Gastrocnemius medialis (tissue), 4 donors: ENCODE results near the gene MND1. TPM values are rescaled to one million over a fixed set of nuclear protein-coding genes. Genes with fewer than 3 reads are reported as not detected.

Experiments used
- ATAC-seq, 2 donors: fragments of 150-250 bp; one replicate each; pipeline ENCODE4 v1.9.1; 2016
- DNase-seq, 2 donors: peaks; one replicate each; pipeline ENCODE4 v3.0.0-alpha.2; 2019
- H3K27ac ChIP-seq, 4 donors: fragments of 200-600 bp; sonication (generic); 1 replicate in 1 of 4; 2 replicates in 3 of 4; pipeline ENCODE4 v1.5.1; 2016 to 2018; ENCODE audit warnings: mild to moderate bottlenecking in 2 of 4, moderate library complexity in 1 of 4
- H3K27me3 ChIP-seq, 3 donors: fragments of 200-600 bp; sonication (generic) in 2 of 3; 1 replicate in 1 of 3; 2 replicates in 2 of 3; pipeline versions ENCODE4 v1.5.1 to v1.6.0; 2016 to 2019; ENCODE audit warnings: mild to moderate bottlenecking in 1 of 3, moderate library complexity in 1 of 3
- H3K36me3 ChIP-seq, 2 donors: fragments of 200-600 bp; sonication (generic) in 1 of 2; one replicate each; pipeline ENCODE4 v1.5.1; 2017 to 2018
- H3K4me1 ChIP-seq, 2 donors: fragments of 200-600 bp; sonication (generic) in 1 of 2; one replicate each; pipeline ENCODE4 v1.5.1; 2016 to 2017; ENCODE audit warnings: mild to moderate bottlenecking in 2 of 2
- H3K4me3 ChIP-seq, 4 donors: fragments of 200-600 bp; sonication (generic) in 3 of 4; 1 replicate in 1 of 4; 2 replicates in 3 of 4; pipeline ENCODE4 v1.5.1; 2016 to 2019; ENCODE audit warnings: mild to moderate bottlenecking in 2 of 4
- H3K9me3 ChIP-seq, 3 donors: fragments of 200-600 bp; sonication (generic) in 2 of 3; 1 replicate in 1 of 3; 2 replicates in 2 of 3; pipeline ENCODE4 v1.5.1; 2016 to 2019
- CTCF ChIP-seq, 5 experiments: fragments of 450-650 bp in 3 of 5; fragments of 200-600 bp in 2 of 5; sonication (generic) in 2 of 5; IDR thresholded peaks in 4 of 5; conservative IDR thresholded peaks in 1 of 5; 1 replicate in 4 of 5; 2 replicates in 1 of 5; pipeline ENCODE4 v1.5.1; 2016 to 2019; ENCODE audit warnings: antibody characterized with exemption in 5 of 5, mild to moderate bottlenecking in 3 of 5, moderate library complexity in 3 of 5
- POLR2A ChIP-seq, 2 donors: fragments of 450-650 bp; IDR thresholded peaks; one replicate each; pipeline ENCODE4 v1.6.1; 2017; ENCODE audit warnings: antibody characterized with exemption in 2 of 2, mild to moderate bottlenecking in 2 of 2, moderate library complexity in 2 of 2
- in situ Hi-C, 4 donors: fragments of 200-750 bp; cut with MboI; loops; one replicate each; pipeline versions ENCODE4 v1.15.0 to v1.8.0; 2017; ENCODE audit warnings: low sequenced_read_pairs in 4 of 4
- intact Hi-C: fragments of 100-400 bp; cut with DNase I; formaldehyde crosslinking; loops from one replicate; pipeline ENCODE4 v1.15.1; 2023; ENCODE audit warnings: low total_unique reads
- total RNA-seq, 4 donors: library from RNA; depleted of rRNA; stranded (reverse); fragments of >200 nt; gene quantifications; one replicate each; pipeline versions ENCODE4 v1.1.0 to v1.2.3, GENCODE V29; 2016

The MND1 gene
- total RNA-seq, 4 donors from 2014 or later, result 1.6 TPM; not detected in 3

GRCh38 chr4:153310793-153311192, 33.7 kb upstream of the MND1 start:
- no peaks in the 10 kb centered on the region for H3K4me1 ChIP-seq
- in situ Hi-C loops (loop anchor here in 1 of 4 donors (25.0 kb wide), 1 partner anchor 98 kb away; the partner anchor contains the start of gene TRIM2), intact Hi-C loops (no loop called here)
- no peaks in the 10 kb centered on the region for H3K36me3 ChIP-seq
- H3K27me3 ChIP-seq, result no peaks in the 10 kb centered on the region
- ATAC-seq (no peak), DNase-seq (no peak)
- H3K27ac ChIP-seq, result no peak overlapping the region
- TF ChIP-seq CTCF (IDR thresholded peaks at IDR 0.05 in 4 of 5, conservative IDR thresholded peaks at IDR 0.05 in 1 of 5) (no peak), POLR2A (IDR thresholded peaks at IDR 0.05) (no peak)
- H3K9me3 ChIP-seq, result no peaks in the 10 kb centered on the region
- H3K4me3 ChIP-seq, result no peak overlapping the region

GRCh38 chr4:153314915-153315314, 29.6 kb upstream of the MND1 start:
- no peak overlapping the region for H3K4me3 ChIP-seq
- H3K27me3 ChIP-seq, result no peaks in the 10 kb centered on the region
- no peak for TF ChIP-seq CTCF (IDR thresholded peaks at IDR 0.05 in 4 of 5, conservative IDR thresholded peaks at IDR 0.05 in 1 of 5)
- TF ChIP-seq POLR2A (IDR thresholded peaks at IDR 0.05), result no peak
- H3K9me3 ChIP-seq, result no peaks in the 10 kb centered on the region
- in situ Hi-C loops, result loop anchor here in 2 of 4 donors (5.0 to 25.0 kb wide), 2 partner anchors 103 to 173 kb away; partner anchors contain the start of gene TRIM2 (in 1 of the 2)
- ATAC-seq, result no peak
- peaks cover 0 to under 1% of the 10 kb centered on the region in 2 donors for H3K36me3 ChIP-seq
- intact Hi-C loops, result loop anchor here (5.0 kb wide), 1 partner anchor 108 kb away; no protein-coding TSS in a partner anchor
- H3K4me1 ChIP-seq, result no peaks in the 10 kb centered on the region
- no peak for DNase-seq
- no peak overlapping the region for H3K27ac ChIP-seq

- Histone ChIP-seq H3K4me3 (no peak overlapping the region), H3K9me3 (no peaks in the 10 kb centered on the region), H3K27ac (no peak overlapping the region), H3K4me1 (no peaks in the 10 kb centered on the region), H3K27me3 (no peaks in the 10 kb centered on the region), H3K36me3 (peaks cover 0 to 6% of the 10 kb centered on the region in 2 donors)
- in situ Hi-C loops, result loop anchor here in 2 of 4 donors (5.0 to 25.0 kb wide), 2 partner anchors 107 to 177 kb away; partner anchors contain the start of gene TRIM2 (in 1 of the 2)
- intact Hi-C loops, result loop anchor here (1.0 to 5.0 kb wide), 2 partner anchors 112 to 176 kb away; no protein-coding TSS in a partner anchor
- DNase-seq, result no peak
- TF ChIP-seq CTCF (IDR thresholded peaks at IDR 0.05 in 4 of 5, conservative IDR thresholded peaks at IDR 0.05 in 1 of 5) (peak; percentile 30 to 65 (median 47)), POLR2A (IDR thresholded peaks at IDR 0.05) (no peak)
- peak in 1 of 2 donors; percentile 44 for ATAC-seq
Observed at GRCh38 chr4:153318696-153319320, 25.7 kb upstream of the MND1 start.

- Histone ChIP-seq H3K4me3 (no peak overlapping the region), H3K9me3 (no peaks in the 10 kb centered on the region), H3K36me3 (peaks cover 3 to 6% of the 10 kb centered on the region in 2 donors), H3K27ac (no peak overlapping the region), H3K4me1 (no peaks in the 10 kb centered on the region), H3K27me3 (no peaks in the 10 kb centered on the region)
- DNase-seq (no peak), ATAC-seq (no peak)
- intact Hi-C loops (no loop called here), in situ Hi-C loops (loop anchor here in 3 of 4 donors (5.0 to 25.0 kb wide), 3 partner anchors 110 to 180 kb away; partner anchors contain the start of gene TRIM2 (in 1 of the 3))
- TF ChIP-seq CTCF (IDR thresholded peaks at IDR 0.05 in 4 of 5, conservative IDR thresholded peaks at IDR 0.05 in 1 of 5), result no peak
- TF ChIP-seq POLR2A (IDR thresholded peaks at IDR 0.05), result no peak
Observed at GRCh38 chr4:153322791-153323190, 21.7 kb upstream of the MND1 start.
